ENCODE results near the gene GK.
"Not testable (repeated sequence)": the region's sequence is repeated elsewhere in the genome, so short reads cannot be mapped to it uniquely, and the experiment has no call there.

GK gene

DNA sequence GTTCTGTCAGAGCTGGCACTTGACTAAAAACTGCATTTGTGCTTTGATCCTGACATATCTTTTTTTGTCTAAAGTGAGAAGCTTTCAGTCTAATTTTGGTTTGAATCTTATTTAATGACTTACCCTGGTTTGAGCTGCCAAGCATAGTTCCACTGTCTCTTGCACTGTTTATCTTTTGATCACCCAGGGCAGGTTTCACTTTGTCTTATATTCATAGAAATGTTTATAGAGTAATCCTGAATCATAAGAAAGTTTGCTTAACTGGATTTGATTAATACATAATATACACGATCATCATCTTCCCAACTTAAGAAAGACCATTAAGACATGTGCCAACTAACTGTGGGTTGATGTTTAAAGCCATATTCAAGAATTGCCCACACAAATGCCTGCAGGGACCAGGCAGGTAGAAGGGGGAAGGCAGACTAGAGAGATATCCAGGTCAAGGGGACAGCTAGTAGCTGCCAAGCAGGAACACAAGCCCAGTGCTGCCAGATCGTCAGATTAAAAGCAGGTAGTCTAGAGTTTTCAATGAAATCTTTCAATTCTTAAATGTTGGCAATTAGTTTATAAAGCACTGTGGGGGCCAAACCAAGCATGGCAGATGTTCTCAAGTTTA lies 1.9 kb downstream of the GK start:
- DNase-seq = no peak

DNA sequence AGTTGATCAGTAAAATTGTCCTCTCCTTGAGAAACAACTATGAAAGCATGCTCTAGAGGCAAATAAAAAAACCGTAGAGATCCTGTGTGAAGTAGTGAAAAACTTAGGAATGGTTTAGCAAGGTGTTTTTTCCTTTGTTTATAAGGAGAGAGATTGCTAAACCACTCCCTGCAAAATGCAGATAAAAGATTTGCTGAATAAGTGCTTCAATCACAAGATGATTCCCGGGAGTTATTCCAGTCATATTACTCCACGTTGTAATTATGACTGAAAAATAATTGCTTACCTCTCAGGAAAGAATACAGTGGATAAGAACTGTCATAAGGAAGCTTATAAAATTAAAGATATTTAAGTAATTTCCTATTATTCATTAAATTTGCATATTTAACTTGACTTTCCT lies 2.8 kb downstream of the GK start:
- DNase-seq = no peak

DNA sequence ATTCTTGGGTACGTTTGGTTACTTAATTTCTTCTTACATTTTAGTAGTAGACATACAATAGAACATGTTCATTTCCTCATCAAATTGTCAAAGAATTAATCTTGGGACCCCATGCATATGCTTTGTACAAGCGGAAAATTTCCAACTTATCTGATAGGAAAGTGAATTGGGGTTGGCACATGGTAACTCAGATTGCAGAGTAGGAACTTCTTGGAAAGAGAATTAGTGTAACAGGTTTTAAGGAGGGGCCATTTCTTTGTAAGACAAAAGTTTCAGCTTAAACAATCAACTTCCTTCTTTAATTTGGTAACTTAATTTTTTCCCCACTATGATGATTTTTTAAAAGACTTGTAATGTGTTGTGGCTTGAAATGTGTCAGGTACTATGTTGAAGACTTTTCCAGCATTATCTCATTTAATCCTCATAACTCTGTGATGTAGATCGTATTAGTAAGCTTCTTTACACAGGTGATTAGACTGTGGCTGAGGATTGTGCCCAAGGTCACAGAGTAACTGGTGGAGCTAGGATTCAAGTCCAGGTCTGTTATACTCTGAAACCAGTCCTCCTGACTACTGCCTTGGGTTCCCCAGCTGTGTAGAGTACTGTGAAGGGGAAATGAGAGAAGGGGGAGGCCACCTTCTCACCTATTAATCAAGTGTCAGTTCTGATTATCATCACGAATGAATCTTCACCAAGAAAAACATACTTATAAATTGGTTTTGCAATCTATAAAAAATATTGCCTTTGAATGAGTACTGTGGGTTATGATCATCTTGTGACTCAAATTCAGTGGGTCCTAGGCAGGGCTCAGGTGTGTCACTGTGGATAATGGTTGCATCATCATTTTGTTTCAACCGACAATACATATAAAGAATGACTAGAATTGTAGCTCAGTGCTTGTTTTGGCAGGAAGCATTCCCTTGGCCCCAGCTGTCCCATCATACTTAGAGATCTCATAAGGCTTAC lies 4.3 kb downstream of the GK start:
- DNase-seq = no peak

DNA sequence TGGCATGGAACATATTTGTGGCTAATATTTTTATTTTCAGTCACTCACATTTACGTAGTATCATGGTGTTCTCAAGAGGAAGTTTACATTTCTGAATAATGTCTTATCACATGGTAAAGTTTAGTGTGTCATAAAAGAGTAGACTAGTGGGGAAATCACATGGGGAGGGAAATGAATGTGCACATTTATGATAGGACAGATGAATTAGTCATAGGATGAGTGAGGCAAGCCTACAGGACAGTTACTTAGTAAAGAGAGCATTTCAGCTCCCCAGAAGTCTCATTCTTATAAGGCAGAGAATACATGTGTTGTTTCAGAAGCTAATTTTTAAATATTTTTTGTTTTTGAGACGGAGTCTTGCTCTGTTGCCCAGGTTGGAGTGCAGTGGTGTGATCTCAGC lies 6.2 kb downstream of the GK start:
- DNase-seq = no peak

DNA sequence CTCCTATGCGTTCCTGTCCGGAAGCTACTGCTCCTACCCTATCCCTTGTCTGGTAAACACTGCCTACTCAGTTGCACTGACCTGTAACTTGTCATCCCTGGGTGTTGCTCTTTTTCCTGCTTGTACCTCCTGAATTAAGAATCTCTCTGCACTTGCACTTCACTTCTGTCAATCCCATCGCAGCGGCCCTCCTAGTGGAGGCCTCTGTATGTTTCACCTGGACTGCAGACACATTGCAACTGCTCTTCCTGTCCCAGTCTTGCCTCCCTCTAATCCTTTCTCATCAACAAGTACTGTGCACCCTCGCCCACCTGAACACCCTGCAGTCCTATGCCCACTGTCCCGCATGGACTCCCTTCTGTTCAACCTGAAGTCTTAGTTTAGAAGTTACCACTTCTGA lies 8.0 kb downstream of the GK start:
- DNase-seq = no peak

DNA sequence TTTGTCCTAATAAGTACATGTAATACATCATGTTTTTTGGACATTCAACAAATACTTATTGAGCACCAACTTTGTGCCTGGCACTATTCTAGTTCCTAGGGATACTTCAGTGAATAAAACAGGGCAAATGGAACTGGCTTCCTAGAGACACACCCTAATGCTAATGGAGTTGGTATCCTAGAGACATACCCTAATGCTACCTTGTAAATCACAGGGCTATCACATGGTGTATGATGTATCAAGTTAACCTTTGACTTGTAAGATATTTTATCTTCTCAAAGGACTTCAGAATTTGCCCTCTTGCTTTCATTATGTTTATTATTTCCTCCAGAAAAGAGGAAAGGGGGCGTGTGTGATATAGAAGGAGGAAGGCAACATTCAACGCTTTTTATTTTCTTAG lies 10.1 kb downstream of the GK start:
- no peak for DNase-seq

DNA sequence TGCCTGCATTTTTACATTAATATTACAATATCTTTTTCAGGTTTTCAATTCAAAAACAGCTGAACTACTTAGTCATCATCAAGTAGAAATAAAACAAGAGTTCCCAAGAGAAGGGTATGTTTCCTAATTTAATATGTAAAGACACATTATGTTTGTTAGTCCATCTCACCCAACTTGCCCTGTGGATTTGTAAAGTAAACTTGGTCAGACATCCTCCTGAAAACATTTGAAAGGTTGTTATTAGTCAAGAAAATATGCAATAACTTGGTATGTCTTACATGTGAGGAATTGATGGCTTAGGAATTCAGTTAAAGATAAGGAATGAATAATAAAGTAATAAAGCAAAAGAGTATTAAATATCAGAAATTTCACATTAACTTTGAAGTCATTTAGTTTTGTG lies 12.2 kb downstream of the GK start:
- no peak for DNase-seq

DNA sequence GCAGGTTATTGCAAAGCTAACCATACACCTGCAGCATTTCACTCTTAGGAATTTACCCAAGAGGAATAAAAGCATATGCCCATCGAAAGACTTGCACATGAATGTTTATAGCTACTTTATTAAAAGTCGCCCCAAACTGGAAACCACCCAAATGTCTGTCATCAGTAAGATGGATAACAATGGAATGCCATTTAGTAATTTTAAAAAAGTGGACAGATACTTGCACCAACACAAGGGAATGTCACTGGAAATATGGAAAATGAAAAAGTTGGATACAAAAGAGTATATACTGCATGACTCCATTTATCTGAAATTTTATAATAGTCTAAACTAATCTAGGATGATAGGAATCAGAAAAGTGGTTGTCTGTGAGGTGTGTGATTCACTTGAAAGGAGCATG lies 12.9 kb downstream of the GK start:
- DNase-seq = no peak

DNA sequence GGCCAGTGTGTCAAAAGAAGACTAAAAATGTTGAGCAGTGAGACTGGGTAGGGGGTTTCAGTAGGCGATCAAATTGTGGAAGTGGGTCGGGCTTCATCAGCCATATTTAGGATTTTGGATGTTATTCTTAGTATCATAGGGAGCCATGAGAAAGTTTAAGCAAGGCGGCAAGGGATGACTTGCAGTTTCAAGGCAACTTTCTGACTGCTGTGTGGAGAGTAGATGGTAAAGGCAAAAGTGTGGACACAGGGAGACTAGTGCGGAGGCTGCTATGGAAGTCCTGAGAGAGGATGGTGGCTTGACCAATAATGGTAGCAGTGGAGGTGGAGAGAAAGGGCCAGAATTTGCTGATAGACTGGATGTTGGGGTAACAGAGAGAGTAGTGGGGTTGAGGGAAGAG lies 15.4 kb downstream of the GK start:
- no peak for DNase-seq

DNA sequence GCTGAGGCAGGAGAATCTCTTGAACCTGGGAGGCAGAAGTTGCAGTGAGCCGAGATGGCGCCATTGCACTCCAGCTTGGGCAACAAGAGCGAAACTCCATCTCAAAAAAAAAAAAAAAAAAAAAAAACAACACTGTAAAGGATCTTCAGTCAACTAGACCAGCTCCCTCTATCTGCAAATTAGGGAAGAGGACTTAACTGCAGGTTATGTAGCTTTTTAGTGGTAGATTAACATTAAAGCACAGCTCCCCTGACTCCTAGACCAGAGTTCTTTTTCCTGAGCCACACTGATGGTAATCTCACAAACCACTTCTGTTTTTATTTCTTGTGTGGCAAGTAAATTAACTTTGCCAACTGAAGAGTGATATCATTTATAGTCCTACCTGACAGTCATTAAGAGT lies 18.0 kb downstream of the GK start:
- not testable (repeated sequence) for DNase-seq

DNA sequence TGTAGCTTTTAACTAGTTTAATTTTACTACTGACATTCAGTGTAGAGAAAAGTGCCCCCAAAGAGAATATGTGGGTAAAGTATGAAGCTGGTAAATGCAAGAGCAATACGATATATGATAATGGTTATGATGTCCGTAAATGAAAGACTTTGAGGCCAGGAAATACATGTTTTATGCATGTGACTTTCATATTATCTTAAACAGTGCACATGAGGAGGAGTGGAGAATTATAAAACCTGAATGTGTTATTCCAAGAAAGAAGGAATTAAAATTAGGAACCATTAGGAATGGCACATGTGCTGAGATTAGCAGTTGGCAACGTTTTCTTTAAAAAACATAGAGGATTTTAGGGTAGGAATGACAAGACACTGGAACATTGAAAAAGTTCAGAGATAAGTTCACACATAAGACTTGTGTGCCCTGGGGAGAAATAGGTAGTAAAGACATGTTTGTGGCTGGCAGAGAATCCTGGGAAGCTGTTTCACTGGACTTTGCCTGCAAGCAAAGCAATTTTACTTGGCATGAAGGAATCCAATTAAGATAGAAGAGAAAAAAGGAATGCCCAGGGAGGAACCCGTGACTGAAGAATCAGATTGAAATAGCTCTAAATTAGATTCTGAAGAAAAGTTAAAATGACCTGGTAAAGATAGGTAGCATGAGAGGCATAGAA lies 20.0 kb downstream of the GK start:
- no peak for DNase-seq

DNA sequence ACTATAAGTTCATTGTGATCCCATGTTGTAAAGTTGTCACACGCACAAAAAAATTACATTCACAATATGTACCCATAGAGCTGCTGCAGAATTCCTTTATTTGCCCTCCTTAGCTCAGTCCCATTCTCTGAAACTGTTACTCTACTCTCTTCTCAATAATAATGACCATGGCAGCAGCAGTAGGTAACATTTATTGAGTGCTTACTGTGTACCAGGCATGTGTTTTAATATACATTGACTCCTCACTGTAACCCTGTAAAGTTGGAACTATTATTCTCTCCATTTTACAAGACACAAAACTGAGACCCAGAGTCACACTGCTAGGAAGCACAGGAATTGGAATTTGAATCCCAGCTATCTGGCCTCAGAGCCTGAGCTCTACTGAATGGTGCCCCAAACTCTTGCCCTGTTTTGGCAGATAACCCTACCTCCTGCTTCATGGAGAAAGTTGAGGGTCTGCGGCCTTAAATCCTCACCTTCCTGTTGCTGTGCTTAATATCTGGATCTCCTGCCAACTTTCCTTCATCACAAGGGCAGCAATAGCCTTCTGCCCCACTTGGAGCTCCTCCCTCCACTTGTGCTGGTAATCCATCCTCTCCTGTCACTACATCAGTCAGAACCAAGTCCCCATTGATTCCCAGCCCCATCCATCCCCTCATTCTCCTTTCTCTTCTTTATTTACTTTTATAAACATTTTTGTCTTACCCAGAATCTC lies 20.8 kb downstream of the GK start:
- DNase-seq = no peak

DNA sequence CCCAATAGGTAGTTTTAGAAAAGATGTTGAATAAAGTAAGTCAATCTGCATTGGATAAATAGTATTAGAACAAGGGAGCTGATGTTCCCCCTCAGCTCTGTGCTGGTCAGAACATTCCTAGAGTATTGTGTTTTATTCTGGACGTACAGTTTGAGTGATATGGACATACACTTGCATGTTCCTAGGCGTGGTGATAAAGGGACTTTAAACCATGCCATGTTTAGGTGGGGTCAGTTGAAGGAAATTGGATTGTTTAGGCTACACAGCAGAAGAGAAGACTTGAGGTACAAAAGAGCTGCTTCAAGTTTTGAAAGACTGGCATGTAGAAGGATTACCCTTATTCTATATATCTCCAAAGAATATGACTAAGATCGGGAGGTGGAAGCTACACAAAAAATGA lies 21.6 kb downstream of the GK start:
- no peak for DNase-seq

DNA sequence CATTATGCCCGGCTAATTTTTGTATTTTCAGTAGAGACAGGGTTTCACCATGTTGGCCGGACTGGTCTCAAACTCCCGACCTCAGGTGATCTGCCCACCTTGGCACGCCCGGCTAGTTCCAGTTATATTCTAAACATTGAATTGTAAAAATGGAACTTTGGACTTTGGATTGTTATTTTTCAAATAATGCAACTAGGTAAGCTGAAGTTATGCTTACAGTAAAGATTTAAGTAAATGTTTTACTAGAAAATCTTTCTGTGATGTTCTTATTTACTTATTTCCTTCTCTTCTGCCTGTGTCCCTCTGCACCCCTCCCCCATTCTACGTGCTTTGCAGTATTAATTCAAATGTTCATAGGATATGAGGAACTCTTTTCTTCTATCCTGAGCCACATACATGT lies 26.1 kb downstream of the GK start:
- no peak for DNase-seq

DNA sequence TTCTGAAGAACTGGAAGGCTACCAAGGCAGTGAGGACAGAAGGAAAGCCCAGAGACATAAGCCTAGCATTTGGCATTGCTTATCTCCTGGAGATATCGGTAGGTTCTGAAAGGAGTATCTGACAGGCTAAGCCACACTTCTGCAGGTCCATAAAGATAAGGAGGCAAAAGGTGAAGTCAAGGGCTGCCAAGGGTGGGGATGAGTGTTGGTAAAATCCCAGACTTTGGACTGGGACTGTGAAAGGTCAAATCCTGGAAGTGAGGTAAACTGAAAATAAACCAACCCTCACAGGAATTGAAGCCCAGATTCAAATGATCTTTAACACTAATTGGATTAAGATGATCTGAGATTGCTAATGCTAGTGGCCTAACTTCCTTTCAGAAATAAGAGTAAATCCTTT lies 27.4 kb downstream of the GK start:
- no peak for DNase-seq

DNA sequence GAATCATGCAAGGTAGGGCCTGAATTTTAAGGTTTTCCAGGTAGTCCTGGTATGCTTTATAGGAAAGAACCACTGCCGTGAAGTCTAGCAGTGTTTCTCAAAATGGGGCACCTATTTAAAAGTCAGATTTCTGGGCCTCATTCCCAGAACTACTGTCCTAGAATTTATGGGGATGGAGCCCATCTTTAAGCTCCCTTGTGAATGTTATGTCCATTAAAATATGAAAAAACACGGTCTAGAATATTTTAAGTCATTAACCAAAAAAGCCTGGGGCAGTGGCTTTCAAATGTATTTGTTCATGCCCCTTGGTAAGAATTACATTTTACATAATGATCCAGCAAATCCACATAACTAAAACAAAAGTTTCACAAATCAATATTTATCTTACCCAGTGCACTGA lies 35.4 kb downstream of the GK start:
- no peak for DNase-seq

DNA sequence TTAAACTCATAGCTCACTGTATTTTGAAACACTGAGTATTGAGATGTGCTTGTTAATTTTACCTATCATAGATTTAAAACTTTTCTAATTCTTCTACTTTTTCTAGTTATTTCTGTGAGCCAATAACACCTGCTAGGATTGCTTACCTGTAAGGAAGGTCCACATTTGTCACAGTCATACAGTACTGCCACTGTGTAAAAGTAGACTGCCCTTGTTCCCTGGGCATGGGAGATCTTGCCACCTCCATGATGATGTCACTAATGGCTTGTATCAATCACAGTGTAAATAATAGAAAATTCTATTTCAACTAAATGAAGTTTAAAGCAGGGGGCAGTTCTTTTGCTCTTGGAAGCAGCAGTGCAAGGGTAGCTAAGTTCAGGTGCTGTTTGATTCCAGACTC lies 35.9 kb downstream of the GK start:
- no peak for DNase-seq

DNA sequence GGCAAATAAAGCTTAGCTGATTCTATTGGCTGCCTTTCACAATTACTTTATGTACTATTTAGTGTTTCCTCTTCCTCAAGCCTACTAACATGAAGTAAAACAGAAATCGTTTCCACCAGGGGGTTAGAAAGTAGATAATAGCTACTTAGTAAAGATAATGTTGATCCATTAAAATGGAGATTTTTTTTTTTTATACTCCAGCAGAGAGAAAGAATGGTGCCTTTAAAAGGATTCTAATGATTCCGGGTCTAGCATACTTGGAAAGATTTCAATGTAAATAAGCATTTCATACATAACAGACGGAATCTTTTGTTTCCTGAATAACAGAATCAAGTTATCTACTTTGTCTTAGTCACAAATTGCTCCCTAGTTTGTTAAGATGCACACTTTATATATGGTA lies 37.1 kb downstream of the GK start:
- no peak for DNase-seq

DNA sequence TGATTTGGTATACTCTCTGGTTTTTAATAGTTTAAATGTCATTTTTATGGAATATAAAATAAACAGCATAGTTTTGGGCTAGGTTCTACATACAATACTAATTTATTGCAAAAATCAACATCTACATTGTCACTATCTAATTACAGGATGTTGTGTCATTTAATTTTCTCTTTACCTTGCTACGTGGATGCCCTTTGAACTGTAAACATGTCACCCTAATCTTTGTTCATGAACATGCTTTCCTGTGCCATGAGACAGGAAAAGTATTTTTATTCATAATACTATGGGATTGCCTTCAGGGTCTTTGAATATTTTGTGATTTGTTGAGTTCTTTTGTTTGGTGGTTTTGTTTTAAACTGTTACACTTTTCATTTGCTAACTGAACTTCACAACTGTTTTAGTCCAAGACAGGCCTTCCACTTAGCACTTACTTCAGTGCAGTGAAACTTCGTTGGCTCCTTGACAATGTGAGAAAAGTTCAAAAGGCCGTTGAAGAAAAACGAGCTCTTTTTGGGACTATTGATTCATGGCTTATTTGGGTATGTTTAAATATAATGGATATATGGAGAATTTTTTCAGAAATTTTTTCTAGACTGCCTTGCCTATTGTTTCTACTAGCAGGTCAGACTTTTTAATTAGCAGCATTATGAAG lies 40.9 kb downstream of the GK start:
- DNase-seq = no peak

DNA sequence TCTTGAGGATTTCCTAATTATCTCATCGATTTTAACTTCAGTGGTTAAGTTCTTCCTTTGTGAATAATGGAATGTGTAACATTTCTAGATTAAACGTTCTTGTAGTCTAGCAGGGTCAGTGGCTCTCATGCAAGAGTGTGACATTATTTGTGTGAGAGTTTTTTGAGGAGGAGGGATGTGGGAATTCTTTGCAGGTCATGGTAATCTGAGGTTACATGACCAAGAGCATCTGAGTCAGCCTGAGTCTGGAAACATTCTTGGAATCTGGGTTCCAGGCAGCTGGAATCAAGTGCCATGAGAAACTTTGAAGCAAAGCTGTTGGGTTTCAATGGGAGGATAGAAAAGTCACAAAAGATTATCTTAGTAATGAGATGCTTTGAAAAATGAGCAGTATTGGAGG lies 49.5 kb downstream of the GK start:
- DNase-seq = no peak

DNA sequence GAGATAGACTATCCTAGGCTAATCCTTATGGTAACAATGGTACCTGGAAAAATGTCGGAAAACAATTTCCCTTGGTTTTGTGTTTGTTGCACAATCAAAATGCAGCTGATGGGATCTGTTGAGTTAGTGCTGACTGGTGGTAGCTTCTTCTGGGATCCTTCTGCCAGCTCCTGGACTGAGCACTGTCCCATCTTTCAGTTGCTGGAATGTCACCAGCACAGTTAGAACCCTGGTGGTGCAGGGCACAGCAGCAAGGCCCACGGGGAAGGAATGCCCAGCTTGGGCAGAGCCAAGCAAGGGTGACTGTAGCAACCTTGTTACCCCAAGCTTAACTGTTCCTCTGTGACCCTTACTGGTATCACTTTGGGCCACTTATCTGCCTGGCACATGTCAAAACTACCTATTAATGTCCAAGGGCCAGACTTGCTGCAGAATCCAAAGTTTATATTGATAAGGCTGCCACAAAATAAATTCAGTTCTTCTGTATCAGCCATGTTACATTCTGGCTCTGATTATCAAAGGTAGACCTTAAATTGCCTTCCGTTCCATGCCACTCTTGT lies 53.1 kb downstream of the GK start:
- DNase-seq = no peak

DNA sequence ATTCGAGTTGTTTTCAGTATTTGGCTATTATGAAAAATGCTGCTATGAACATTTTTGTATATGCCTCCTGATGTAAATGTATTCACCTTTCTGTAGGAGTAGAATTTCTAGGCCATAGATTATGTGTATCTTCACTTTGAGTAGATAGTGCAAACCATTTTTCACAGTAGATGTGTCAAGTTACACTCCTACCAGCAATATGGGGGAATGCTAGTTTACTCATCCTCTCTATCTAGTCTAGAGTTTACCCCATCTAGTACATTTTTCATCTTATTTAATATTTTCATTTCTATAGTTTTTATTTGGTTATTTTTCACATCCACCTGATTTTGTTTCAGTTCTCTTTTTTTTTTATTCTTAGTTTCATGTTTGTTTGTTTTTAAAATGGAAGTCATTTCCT lies 59.0 kb downstream of the GK start:
- DNase-seq = no peak

Data from T-helper 9 cell (primary cell).